Fibroblast of the aortic adventitia (primary cell): ENCODE results near the gene CEP89. TPM values are rescaled to one million over a fixed set of nuclear protein-coding genes. Genes with fewer than 3 reads are reported as not detected.
"Not testable (repeated sequence)": the region's sequence is repeated elsewhere in the genome, so short reads cannot be mapped to it uniquely, and the experiment has no call there.

Experiments used
- DNase-seq: peaks from one replicate; pipeline ENCODE4 v3.0.0-alpha.2; 2010; ENCODE audit warnings: low read depth
- H3K4me3 ChIP-seq: 2 replicates; pipeline ENCODE4 v1.5.1; 2011; ENCODE audit warnings: low read depth, mild to moderate bottlenecking, control low read depth, low read length, moderate library complexity
- total RNA-seq: library from RNA; depleted of rRNA; stranded (reverse); fragments of >200 nt; gene quantifications from 2 replicates; pipeline ENCODE4 v1.2.3, GENCODE V29; 2012; ENCODE audit warnings: low replicate concordance
- TF ChIP-seq, protein P1 (sequence below): IDR thresholded peaks from 2 replicates; pipeline ENCODE4 v1.5.1; 2011; ENCODE audit warnings: mild to moderate bottlenecking, low read length, control low read depth, inconsistent platforms; ENCODE audit not compliant: insufficient read depth

The CEP89 gene
- total RNA-seq, 1 donor, result 26.3 TPM

DNA sequence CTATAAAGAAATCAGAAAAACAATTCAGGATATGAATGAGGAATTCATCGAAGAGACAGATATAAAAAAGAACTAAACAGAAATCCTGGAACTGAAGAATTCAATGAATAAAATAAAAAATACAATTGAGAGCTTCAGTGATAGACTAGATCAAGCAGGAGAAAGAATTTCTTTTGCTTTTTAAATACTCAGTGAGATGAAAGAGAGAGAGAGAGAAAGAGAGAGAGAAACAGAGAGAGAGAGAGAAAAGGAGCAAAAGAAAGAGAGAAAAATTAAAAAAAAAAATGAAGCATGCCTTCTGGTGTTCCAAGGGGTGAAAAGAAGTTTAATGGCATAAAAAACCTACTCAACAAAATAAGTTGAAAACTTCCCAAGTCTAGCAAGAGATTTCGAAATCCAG is 80.1 kb downstream of the CEP89 start:
- DNase-seq, result no peak
- no peak overlapping the region for H3K4me3 ChIP-seq
- TF ChIP-seq, protein P1, sequence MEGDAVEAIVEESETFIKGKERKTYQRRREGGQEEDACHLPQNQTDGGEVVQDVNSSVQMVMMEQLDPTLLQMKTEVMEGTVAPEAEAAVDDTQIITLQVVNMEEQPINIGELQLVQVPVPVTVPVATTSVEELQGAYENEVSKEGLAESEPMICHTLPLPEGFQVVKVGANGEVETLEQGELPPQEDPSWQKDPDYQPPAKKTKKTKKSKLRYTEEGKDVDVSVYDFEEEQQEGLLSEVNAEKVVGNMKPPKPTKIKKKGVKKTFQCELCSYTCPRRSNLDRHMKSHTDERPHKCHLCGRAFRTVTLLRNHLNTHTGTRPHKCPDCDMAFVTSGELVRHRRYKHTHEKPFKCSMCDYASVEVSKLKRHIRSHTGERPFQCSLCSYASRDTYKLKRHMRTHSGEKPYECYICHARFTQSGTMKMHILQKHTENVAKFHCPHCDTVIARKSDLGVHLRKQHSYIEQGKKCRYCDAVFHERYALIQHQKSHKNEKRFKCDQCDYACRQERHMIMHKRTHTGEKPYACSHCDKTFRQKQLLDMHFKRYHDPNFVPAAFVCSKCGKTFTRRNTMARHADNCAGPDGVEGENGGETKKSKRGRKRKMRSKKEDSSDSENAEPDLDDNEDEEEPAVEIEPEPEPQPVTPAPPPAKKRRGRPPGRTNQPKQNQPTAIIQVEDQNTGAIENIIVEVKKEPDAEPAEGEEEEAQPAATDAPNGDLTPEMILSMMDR, result no peak

DNA sequence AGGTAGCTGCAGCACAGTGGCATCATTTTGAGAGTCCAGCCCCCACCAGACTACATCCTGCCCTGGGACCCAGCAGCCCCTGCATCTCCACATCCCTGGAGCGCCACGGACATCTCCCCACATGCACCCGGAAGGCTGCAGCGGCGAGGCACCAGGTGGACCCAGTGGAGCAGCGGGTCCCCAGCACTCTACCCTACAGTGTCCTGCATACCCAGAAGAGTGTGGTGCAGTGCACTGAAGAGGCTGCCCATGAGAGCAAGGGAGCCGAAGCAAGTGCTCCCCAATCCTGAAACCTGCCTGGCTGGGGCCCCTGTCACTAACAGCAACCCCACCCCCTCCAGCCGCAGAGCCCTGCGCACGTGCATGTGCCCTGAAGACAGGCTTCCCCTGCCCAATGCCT is 80.9 kb downstream of the CEP89 start:
- no peak for DNase-seq
- TF ChIP-seq, protein P1, result no peak
- H3K4me3 ChIP-seq, result no peak overlapping the region

DNA sequence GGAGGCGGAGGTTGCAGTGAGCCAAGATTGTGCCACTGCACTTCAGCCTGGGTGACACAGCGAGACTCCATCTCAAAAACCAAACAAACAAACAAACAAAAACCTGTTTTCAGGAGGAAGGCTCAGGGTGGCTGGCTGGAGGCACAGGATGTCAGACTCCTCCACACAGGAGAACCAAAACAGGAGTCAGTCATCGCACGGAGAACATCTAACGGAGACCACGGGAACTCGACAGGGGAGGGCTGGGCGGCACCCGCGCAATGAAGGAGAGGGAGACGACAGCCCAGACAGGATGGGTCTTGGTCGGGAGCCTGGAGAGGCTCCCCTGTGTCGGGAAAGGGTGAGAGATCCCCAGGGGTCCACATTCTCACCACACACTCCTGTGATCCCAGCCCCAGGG is 81.4 kb downstream of the CEP89 start:
- no peak for DNase-seq
- TF ChIP-seq, protein P1, result no peak
- no peak overlapping the region for H3K4me3 ChIP-seq

DNA sequence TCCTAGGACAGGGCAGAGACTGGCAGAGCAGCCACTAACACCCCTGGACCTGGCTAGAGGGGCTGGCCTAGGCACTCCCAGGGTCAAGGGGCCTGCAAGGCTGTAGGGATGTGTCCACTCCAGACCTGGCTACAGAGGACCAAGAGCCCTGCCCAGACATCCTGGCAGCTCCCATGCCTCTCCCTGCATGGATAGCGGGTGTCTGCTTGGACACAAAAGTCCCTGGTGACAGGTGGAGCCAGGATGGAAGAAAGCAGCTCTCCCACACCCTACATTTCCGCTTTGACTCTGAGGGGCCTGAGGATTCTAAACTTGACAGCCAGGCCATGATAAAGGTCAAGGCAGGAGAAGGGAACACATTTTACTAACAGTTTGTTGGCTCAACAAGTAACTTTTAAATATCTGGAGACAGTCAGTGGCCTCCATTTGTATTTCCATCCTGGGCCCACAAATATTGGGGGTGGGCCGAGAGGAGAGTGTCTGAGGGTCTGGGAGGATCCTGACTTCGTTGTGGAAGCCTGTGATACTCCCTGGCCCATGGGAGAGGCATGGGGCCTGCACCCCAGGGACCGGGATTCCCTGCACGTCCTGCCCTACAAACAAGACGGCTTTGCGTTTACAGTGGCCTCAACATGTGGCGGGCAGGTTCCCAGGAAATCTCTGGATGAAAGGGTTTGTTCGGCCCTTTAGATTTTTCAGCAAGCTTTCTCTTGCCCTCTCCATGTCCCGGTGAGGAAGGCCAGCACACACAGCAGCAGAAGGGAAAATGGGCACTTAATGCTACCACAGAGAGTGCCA is 82.4 kb downstream of the CEP89 start:
- TF ChIP-seq, protein P1, result no peak
- H3K4me3 ChIP-seq, result no peak overlapping the region
- DNase-seq, result no peak

DNA sequence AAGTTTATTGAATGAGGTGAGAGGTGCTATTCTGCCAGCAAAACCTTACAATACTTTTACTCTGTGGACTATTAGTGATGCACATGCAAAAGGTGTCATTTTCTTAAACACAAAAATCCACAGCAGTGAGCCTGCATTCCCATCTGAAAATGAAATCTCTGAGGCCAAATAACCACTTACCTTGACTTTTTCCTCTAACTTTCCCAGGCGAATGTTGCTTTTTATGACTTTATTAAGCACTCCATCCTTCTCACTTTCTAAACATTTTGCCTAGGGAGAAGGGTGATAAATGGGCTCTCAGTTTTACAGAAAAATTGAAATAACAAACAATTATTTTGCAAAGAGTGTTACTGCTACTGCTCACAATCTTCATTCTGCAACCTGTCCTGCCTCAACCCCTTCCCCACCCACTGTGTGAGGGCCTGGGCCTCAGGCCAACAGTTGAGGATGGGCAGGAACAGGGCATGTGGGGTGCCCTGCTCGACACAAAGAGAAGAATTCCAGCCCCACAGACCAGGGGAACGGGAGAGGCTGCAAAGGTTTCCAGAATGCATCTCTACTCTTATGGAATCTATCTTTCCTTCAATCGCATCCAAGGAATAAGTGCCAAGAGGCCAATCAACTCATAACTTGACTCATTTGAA is 84.1 kb downstream of the CEP89 start:
- no peak overlapping the region for H3K4me3 ChIP-seq
- DNase-seq, result no peak
- TF ChIP-seq, protein P1, result no peak

DNA sequence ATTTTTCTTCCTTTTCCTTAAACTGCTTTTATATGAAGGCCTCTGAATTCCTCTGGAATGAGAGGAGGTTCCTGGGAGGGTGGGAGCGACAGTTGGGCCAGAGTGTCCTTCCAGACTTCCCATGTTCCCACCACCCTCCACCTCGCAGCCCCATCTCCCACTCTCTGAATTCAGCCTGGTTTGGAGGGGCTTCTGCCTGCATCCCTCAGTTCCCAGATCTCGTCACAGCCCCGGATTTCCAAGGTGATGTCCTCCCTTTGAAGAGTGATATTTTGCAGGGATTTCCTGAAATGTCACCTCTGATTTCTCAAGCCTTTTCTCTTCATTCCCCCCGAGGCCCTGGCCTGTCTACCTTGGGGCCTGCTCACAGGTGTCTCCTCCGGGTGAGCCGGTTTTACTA is 85.5 kb downstream of the CEP89 start:
- H3K4me3 ChIP-seq, result no peak overlapping the region
- DNase-seq, result no peak
- TF ChIP-seq, protein P1, result no peak

DNA sequence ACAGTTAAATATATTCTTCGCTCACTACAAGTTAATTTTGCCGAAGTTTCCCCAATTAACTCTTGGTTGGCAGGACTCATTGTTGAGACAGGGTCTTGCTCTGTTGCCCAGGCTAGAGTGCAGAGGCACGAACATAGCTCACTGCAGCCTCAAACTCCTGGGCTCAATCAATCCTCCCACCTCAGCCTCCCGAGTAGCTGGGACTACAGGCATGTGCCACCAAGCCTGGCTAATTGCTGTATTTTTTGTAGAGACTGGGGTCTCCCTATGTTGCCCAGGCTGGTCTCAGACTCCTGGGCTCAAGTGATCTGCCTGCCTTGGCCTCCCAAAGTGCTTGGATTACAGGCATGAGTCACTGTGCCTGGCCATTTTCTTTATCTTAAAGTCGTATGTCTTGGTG is 86.5 kb downstream of the CEP89 start:
- not testable (repeated sequence) for DNase-seq, H3K4me3 ChIP-seq
